ENCODE measurements around the gene MT4.
"Not testable (repeated sequence)": the region's sequence is repeated elsewhere in the genome, so short reads cannot be mapped to it uniquely, and the experiment has no call there.

MT4 gene

DNA sequence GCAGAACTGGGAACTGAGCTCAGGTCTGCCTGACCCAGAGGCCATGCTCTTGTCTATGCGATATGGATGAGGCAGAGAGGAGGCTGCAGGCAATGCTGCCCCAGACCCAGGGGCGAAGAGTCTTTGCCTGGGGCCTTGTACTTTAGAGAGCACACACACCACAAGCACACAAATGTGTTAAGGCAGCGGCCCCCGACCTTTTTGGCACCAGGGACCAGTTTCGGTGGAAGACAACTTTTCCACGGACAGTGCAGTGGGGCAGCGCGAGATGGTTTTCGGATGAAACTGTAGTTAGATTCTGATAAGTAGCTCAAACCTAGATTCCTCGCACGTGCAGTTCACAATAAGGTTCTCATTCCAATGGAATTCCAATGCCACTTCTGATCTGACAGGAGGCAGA lies 6.7 kb downstream of the MT4 start:
- DNase-seq (ENCODE audit: low read depth, low spot score): no peak
- no peak overlapping the region for H3K9ac ChIP-seq (ENCODE audit: insufficient read length)
- TF ChIP-seq FOXP2 (optimal IDR thresholded peaks at IDR 0.05; ENCODE audit: control extremely low read depth, extremely low read length, insufficient read depth) (no peak), EZH2 (IDR thresholded peaks at IDR 0.05) (no peak), POLR2AphosphoS5 (IDR thresholded peaks at IDR 0.05; ENCODE audit: borderline replicate concordance, low read depth, low read length) (no peak)
- no peak overlapping the region for H3K4me3 ChIP-seq
- no peaks in the 10 kb centered on the region for H3K36me3 ChIP-seq (ENCODE audit: insufficient read depth, low read length)
- no peak overlapping the region for H3K27ac ChIP-seq
- no peaks in the 10 kb centered on the region for H3K9me3 ChIP-seq (ENCODE audit: low read depth, low read length)

- Histone ChIP-seq H3K4me3 (no peak overlapping the region), H3K36me3 (ENCODE audit: insufficient read depth, low read length) (no peaks in the 10 kb centered on the region), H3K9me3 (ENCODE audit: low read depth, low read length) (no peaks in the 10 kb centered on the region), H3K9ac (ENCODE audit: insufficient read length) (no peak overlapping the region), H3K27ac (no peak overlapping the region)
- DNase-seq (ENCODE audit: low read depth, low spot score): no peak
- TF ChIP-seq EZH2 (IDR thresholded peaks at IDR 0.05) (no peak), FOXP2 (optimal IDR thresholded peaks at IDR 0.05; ENCODE audit: control extremely low read depth, extremely low read length, insufficient read depth) (no peak), POLR2AphosphoS5 (IDR thresholded peaks at IDR 0.05; ENCODE audit: borderline replicate concordance, low read depth, low read length) (no peak)
Measured at GRCh38 chr16:56574625-56575024, 9.8 kb downstream of the MT4 start.

GRCh38 chr16:56576585-56577299 lies 11.9 kb downstream of the MT4 start:
- Histone ChIP-seq H3K36me3 (ENCODE audit: insufficient read depth, low read length) (no peaks in the 10 kb centered on the region), H3K9ac (ENCODE audit: insufficient read length) (no peak overlapping the region), H3K27ac (no peak overlapping the region), H3K4me3 (no peak overlapping the region), H3K9me3 (ENCODE audit: low read depth, low read length) (no peaks in the 10 kb centered on the region)
- DNase-seq (ENCODE audit: low read depth, low spot score): no peak
- TF ChIP-seq FOXP2 (optimal IDR thresholded peaks at IDR 0.05; ENCODE audit: control extremely low read depth, extremely low read length, insufficient read depth) (no peak), POLR2AphosphoS5 (IDR thresholded peaks at IDR 0.05; ENCODE audit: borderline replicate concordance, low read depth, low read length) (no peak), EZH2 (IDR thresholded peaks at IDR 0.05) (no peak)

DNA sequence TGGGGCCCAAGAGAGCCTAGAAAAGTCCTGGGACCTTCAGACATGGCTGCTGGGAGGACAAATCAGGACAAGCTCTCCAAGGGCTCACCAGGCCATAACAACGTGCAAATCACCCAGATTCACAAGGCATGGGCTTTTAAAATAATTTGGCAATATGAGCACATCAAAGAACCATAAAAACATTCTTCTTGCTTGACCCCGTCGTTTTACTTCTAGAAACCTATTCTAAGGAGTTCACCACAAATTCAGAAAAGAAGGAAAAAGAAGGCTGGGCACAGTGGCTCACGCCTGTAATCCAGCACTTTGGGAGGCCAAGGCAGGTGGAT lies 12.4 kb downstream of the MT4 start:
- Histone ChIP-seq H3K9me3 (ENCODE audit: low read depth, low read length) (no peaks in the 10 kb centered on the region), H3K9ac (ENCODE audit: insufficient read length) (no peak overlapping the region), H3K36me3 (ENCODE audit: insufficient read depth, low read length) (no peaks in the 10 kb centered on the region), H3K4me3 (no peak overlapping the region), H3K27ac (no peak overlapping the region)
- DNase-seq (ENCODE audit: low read depth, low spot score): no peak
- TF ChIP-seq FOXP2 (optimal IDR thresholded peaks at IDR 0.05; ENCODE audit: control extremely low read depth, extremely low read length, insufficient read depth) (no peak), EZH2 (IDR thresholded peaks at IDR 0.05) (no peak), POLR2AphosphoS5 (IDR thresholded peaks at IDR 0.05; ENCODE audit: borderline replicate concordance, low read depth, low read length) (no peak)

GRCh38 chr16:56580391-56581048 lies 15.6 kb downstream of the MT4 start:
- TF ChIP-seq EZH2 (IDR thresholded peaks at IDR 0.05) (no peak), FOXP2 (optimal IDR thresholded peaks at IDR 0.05; ENCODE audit: control extremely low read depth, extremely low read length, insufficient read depth) (no peak), POLR2AphosphoS5 (IDR thresholded peaks at IDR 0.05; ENCODE audit: borderline replicate concordance, low read depth, low read length) (no peak)
- no peak overlapping the region for H3K4me3 ChIP-seq
- H3K9me3 ChIP-seq (ENCODE audit: low read depth, low read length): no peaks in the 10 kb centered on the region
- no peaks in the 10 kb centered on the region for H3K36me3 ChIP-seq (ENCODE audit: insufficient read depth, low read length)
- no peak overlapping the region for H3K27ac ChIP-seq
- no peak for DNase-seq (ENCODE audit: low read depth, low spot score)
- H3K9ac ChIP-seq (ENCODE audit: insufficient read length): no peak overlapping the region

- not testable (repeated sequence) for H3K9ac ChIP-seq (ENCODE audit: insufficient read length); H3K4me3 ChIP-seq; H3K27ac ChIP-seq; DNase-seq (ENCODE audit: low read depth, low spot score); H3K9me3 ChIP-seq (ENCODE audit: low read depth, low read length); H3K36me3 ChIP-seq (ENCODE audit: insufficient read depth, low read length)
Measured at GRCh38 chr16:56582911-56583310, 18.0 kb downstream of the MT4 start.

- DNase-seq (ENCODE audit: low read depth, low spot score): no peak
Measured at GRCh38 chr16:56583351-56584168, 18.7 kb downstream of the MT4 start.

DNA sequence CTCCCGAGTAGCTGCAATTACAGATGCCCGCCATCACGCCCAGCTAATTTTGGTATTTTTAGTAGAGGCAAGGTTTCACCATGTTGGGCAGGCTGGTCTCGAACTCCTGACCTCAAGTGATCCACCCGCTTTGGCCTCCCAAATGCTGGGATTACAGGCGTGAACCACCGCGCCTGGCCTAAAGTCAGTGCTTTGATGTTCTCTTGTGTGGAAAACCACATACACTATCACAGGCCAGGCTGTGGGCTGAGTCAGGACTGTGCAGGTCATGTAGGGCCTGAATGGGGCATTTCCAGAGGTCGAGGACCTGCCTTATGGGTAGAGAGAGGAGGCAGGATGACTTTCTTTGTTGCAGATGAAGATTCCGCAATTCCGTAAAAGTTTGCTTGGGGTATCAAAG lies 19.4 kb downstream of the MT4 start:
- H3K4me3 ChIP-seq: no peak overlapping the region
- no peaks in the 10 kb centered on the region for H3K9me3 ChIP-seq (ENCODE audit: low read depth, low read length)
- no peak for TF ChIP-seq EZH2 (IDR thresholded peaks at IDR 0.05)
- no peak for TF ChIP-seq FOXP2 (optimal IDR thresholded peaks at IDR 0.05; ENCODE audit: control extremely low read depth, extremely low read length, insufficient read depth)
- no peak for TF ChIP-seq POLR2AphosphoS5 (IDR thresholded peaks at IDR 0.05; ENCODE audit: borderline replicate concordance, low read depth, low read length)
- no peak overlapping the region for H3K9ac ChIP-seq (ENCODE audit: insufficient read length)
- no peaks in the 10 kb centered on the region for H3K36me3 ChIP-seq (ENCODE audit: insufficient read depth, low read length)
- no peak overlapping the region for H3K27ac ChIP-seq
- DNase-seq (ENCODE audit: low read depth, low spot score): no peak

More at GRCh38 chr16:56583351-56584168, 18.7 kb downstream of the MT4 start:
- TF ChIP-seq EZH2 (IDR thresholded peaks at IDR 0.05) (no peak), POLR2AphosphoS5 (IDR thresholded peaks at IDR 0.05; ENCODE audit: borderline replicate concordance, low read depth, low read length) (no peak), FOXP2 (optimal IDR thresholded peaks at IDR 0.05; ENCODE audit: control extremely low read depth, extremely low read length, insufficient read depth) (no peak)
- H3K9ac ChIP-seq (ENCODE audit: insufficient read length): no peak overlapping the region
- H3K4me3 ChIP-seq: no peak overlapping the region
- H3K9me3 ChIP-seq (ENCODE audit: low read depth, low read length): no peaks in the 10 kb centered on the region
- no peaks in the 10 kb centered on the region for H3K36me3 ChIP-seq (ENCODE audit: insufficient read depth, low read length)
- H3K27ac ChIP-seq: no peak overlapping the region

All from SK-N-MC (cell line).